ENCODE results near the gene FN1.

FN1 gene

DNA sequence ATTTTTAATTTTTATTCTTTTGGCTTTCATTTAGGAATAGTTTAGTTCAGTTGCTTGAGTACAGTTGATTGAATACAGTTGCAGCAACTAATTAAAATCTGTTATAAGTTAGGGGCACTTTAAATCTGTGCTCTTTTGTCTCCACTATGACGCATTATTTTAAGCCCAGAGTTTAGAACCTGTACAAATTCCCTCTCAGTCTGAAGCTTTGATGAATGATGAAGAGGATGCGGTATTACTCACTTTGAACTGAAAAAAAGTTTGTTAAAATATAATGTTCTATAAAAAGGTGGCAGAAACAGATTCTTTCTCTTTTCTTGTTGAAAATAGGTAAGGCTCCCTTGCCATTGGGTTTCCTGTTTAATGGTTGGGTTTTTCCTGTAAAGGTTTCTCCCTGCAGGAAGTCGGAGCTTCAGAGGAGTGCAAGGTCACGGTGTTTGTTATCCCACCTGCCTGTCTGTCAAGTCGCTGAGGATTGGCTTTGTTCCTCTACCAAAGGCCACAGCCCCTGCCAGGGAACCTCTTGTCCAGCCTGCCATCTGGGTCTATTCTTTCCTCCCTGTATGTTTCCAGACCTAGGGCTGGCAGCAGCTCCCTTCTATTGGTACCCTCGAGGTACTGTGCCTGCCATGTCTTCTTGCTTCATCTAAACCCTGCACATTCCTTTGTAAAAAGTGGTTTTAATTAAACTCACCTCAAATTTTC is 43.8 kb upstream of the FN1 start:
- Histone ChIP-seq H3K4me1 (ENCODE audit: low read depth, poor library complexity, severe bottlenecking) (no peaks in the 10 kb centered on the region), H3K4me3 (IDR thresholded peaks at IDR 0.05; ENCODE audit: insufficient read depth, low read depth, low read length) (no peak overlapping the region), H2AFZ (ENCODE audit: low read depth) (no peak overlapping the region), H3K27ac (no peak overlapping the region), H3K27me3 (ENCODE audit: insufficient read depth, low read depth) (no peaks in the 10 kb centered on the region), H3K36me3 (ENCODE audit: insufficient read depth) (no peaks in the 10 kb centered on the region), H3K4me2 (no peak overlapping the region), H4K20me1 (ENCODE audit: insufficient read depth) (no peaks in the 10 kb centered on the region), H3K79me2 (ENCODE audit: insufficient read depth, low read depth) (no peaks in the 10 kb centered on the region), H3K9ac (no peak overlapping the region)
- TF ChIP-seq, protein P1, sequence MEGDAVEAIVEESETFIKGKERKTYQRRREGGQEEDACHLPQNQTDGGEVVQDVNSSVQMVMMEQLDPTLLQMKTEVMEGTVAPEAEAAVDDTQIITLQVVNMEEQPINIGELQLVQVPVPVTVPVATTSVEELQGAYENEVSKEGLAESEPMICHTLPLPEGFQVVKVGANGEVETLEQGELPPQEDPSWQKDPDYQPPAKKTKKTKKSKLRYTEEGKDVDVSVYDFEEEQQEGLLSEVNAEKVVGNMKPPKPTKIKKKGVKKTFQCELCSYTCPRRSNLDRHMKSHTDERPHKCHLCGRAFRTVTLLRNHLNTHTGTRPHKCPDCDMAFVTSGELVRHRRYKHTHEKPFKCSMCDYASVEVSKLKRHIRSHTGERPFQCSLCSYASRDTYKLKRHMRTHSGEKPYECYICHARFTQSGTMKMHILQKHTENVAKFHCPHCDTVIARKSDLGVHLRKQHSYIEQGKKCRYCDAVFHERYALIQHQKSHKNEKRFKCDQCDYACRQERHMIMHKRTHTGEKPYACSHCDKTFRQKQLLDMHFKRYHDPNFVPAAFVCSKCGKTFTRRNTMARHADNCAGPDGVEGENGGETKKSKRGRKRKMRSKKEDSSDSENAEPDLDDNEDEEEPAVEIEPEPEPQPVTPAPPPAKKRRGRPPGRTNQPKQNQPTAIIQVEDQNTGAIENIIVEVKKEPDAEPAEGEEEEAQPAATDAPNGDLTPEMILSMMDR (conservative IDR thresholded peaks at IDR 0.05; ENCODE audit: low read depth, low read length): no peak

DNA sequence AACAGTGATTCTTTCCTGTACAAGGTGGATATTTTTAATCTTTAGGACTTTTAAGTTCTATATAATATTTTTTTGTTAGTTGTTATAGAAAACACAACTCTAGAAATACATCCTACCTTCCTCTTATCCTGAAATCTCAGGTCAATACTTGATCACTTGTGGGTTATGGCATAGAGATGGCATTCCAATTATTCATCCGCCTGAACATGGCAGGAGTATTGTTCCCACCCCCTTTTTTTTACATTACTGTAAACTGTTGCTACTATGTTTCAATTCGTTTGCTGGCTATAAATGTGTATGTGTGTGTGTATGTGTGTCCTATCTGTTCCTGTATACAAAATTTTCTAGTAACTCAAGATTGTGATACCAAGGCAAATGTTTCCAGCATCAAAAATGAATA is 43.3 kb upstream of the FN1 start:
- Histone ChIP-seq H3K4me3 (IDR thresholded peaks at IDR 0.05; ENCODE audit: insufficient read depth, low read depth, low read length) (no peak overlapping the region), H3K36me3 (ENCODE audit: insufficient read depth) (no peaks in the 10 kb centered on the region), H3K27ac (no peak overlapping the region), H3K27me3 (ENCODE audit: insufficient read depth, low read depth) (no peaks in the 10 kb centered on the region), H3K9ac (no peak overlapping the region), H3K4me1 (ENCODE audit: low read depth, poor library complexity, severe bottlenecking) (no peaks in the 10 kb centered on the region), H3K4me2 (no peak overlapping the region), H3K79me2 (ENCODE audit: insufficient read depth, low read depth) (no peaks in the 10 kb centered on the region), H2AFZ (ENCODE audit: low read depth) (no peak overlapping the region), H4K20me1 (ENCODE audit: insufficient read depth) (no peaks in the 10 kb centered on the region)
- TF ChIP-seq, protein P1 (conservative IDR thresholded peaks at IDR 0.05; ENCODE audit: low read depth, low read length): no peak

DNA sequence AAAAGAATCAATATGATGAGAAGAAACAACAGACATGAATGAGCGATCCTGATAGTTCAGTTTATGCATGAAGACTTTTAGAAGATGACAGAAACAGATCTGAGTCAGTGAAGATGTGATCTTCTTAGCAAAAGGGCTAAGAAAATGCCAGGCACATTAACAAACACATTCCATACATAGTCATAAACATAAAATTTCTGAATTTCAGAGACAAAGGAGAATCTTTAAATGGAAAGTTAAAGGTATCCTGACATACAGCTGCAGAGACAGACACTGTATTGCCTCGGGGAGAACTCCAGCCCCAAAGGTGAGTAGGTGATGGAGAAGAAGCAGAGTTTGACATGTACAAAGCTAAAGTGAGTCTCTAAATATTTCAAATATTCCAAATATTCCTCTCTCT is 40.6 kb upstream of the FN1 start:
- TF ChIP-seq, protein P1 (conservative IDR thresholded peaks at IDR 0.05; ENCODE audit: low read depth, low read length): no peak
- Histone ChIP-seq H3K4me1 (ENCODE audit: low read depth, poor library complexity, severe bottlenecking) (no peaks in the 10 kb centered on the region), H3K27me3 (ENCODE audit: insufficient read depth, low read depth) (no peaks in the 10 kb centered on the region), H3K27ac (no peak overlapping the region), H2AFZ (ENCODE audit: low read depth) (no peak overlapping the region), H4K20me1 (ENCODE audit: insufficient read depth) (no peaks in the 10 kb centered on the region), H3K4me3 (IDR thresholded peaks at IDR 0.05; ENCODE audit: insufficient read depth, low read depth, low read length) (no peak overlapping the region), H3K9ac (no peak overlapping the region), H3K79me2 (ENCODE audit: insufficient read depth, low read depth) (no peaks in the 10 kb centered on the region), H3K36me3 (ENCODE audit: insufficient read depth) (no peaks in the 10 kb centered on the region), H3K4me2 (no peak overlapping the region)

DNA sequence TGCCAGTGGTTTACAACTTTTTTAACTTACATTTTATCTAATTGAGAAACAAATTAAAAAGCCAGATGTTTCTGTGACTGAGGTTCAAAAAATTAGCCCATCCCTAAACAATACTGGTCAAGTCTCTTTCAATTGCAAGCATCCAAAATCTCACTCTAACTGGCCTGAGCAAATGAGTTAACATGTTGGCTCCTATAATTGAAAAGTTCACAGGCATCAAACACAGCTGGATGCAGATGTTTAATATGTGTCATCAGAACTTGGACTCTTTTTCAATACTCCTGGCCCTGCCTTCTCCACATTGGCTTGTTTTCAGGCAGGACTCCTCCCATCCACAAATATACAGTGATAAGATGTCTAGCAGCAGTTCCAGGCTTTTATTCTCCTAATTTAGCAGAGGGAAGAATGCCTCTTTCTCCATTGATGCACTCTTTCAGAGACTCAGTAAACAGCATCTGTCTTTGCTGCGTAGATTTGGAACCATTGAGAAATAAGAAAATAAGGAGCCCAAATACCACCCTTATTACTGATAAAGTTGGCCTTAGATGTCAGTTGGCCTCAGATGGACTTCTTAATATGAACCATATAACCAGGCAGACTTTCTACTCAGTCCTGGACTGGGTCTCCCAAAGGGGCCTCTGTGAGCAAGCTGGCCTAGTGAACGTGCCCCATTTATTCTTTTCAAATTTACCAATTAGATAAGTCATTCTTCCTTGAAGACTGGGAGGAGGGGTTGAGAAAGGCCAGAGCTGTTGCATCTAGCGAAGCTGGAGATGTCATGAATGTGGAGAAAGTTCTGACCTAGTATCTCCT is 30.4 kb upstream of the FN1 start:
- H3K4me2 ChIP-seq: no peak overlapping the region
- H3K36me3 ChIP-seq (ENCODE audit: insufficient read depth): no peaks in the 10 kb centered on the region
- no peak overlapping the region for H3K27ac ChIP-seq
- H3K27me3 ChIP-seq (ENCODE audit: insufficient read depth, low read depth): no peaks in the 10 kb centered on the region
- H3K4me3 ChIP-seq (IDR thresholded peaks at IDR 0.05; ENCODE audit: insufficient read depth, low read depth, low read length): no peak overlapping the region
- H3K4me1 ChIP-seq (ENCODE audit: low read depth, poor library complexity, severe bottlenecking): no peaks in the 10 kb centered on the region
- H2AFZ ChIP-seq (ENCODE audit: low read depth): no peak overlapping the region
- no peaks in the 10 kb centered on the region for H4K20me1 ChIP-seq (ENCODE audit: insufficient read depth)
- H3K9ac ChIP-seq: no peak overlapping the region
- TF ChIP-seq, protein P1 (conservative IDR thresholded peaks at IDR 0.05; ENCODE audit: low read depth, low read length): no peak
- no peaks in the 10 kb centered on the region for H3K79me2 ChIP-seq (ENCODE audit: insufficient read depth, low read depth)
